ENCODE data around the gene JPH3. TPM values are rescaled to one million over a fixed set of nuclear protein-coding genes. Genes with fewer than 3 reads are reported as not detected.

Gene JPH3
- total and polyA plus RNA-seq, 4 experiments from 2014 or later: 0.09 TPM; not detected in 3

GRCh38 chr16:87734644-87735043 lies 132.3 kb downstream of the JPH3 start:
- POLR2A ChIA-PET (ENCODE audit: partially characterized antibody): no interaction called here
- intact Hi-C loops (cut with micrococcal nuclease): no loop called here
- no peak overlapping the region for H3K4me3 Mint-ChIP-seq
- H3K27ac ChIP-seq (ENCODE audit: low read depth, low read length): no peak overlapping the region
- no peaks in the 10 kb centered on the region for H3K9me3 ChIP-seq (ENCODE audit: control insufficient read depth in 1 of 2, low read length in 2 of 2)
- no peak for DNase-seq
- peak overlapping the region in 3 of 7 donors; percentile 41 to 70 (median 52) for H3K27ac Mint-ChIP-seq
- H3K27me3 ChIP-seq (ENCODE audit: insufficient read depth, low read length): no peaks in the 10 kb centered on the region
- no peaks in the 10 kb centered on the region for H3K27me3 Mint-ChIP-seq
- H3K4me3 ChIP-seq (ENCODE audit: low read length in 2 of 2): no peak overlapping the region
- peaks cover 8 to 42% of the 10 kb centered on the region in 2 donors for H3K36me3 Mint-ChIP-seq
- peaks cover 14% of the 10 kb centered on the region for H3K4me1 ChIP-seq (ENCODE audit: insufficient read depth, low read length)
- peaks cover 0 to 2% (median 0%) of the 10 kb centered on the region in 8 donors for H3K9me3 Mint-ChIP-seq
- CTCF ChIA-PET (ENCODE audit: partially characterized antibody): no interaction called here
- peaks cover 25% of the 10 kb centered on the region for H3K36me3 ChIP-seq (ENCODE audit: insufficient read depth, low read length)
- peaks cover 12 to 17% (median 14%) of the 10 kb centered on the region in 4 donors for H3K4me1 Mint-ChIP-seq

GRCh38 chr16:87735270-87736007 lies 133.1 kb downstream of the JPH3 start:
- CTCF ChIA-PET (ENCODE audit: partially characterized antibody): no interaction called here

GRCh38 chr16:87736008-87736382 lies 133.7 kb downstream of the JPH3 start:
- no peak for DNase-seq
- no peaks in the 10 kb centered on the region for H3K27me3 Mint-ChIP-seq
- no peak overlapping the region for H3K4me3 Mint-ChIP-seq
- H3K9me3 ChIP-seq (ENCODE audit: control insufficient read depth in 1 of 2, low read length in 2 of 2): no peaks in the 10 kb centered on the region
- H3K36me3 Mint-ChIP-seq: peaks cover 15 to 38% of the 10 kb centered on the region in 2 donors
- no peak overlapping the region for H3K4me3 ChIP-seq (ENCODE audit: low read length in 2 of 2)
- H3K9me3 Mint-ChIP-seq: peaks cover 0 to 2% (median 0%) of the 10 kb centered on the region in 8 donors
- H3K27ac ChIP-seq (ENCODE audit: low read depth, low read length): no peak overlapping the region
- H3K27me3 ChIP-seq (ENCODE audit: insufficient read depth, low read length): no peaks in the 10 kb centered on the region
- ChIA-PET CTCF (ENCODE audit: partially characterized antibody) (no interaction called here), POLR2A (ENCODE audit: partially characterized antibody) (no interaction called here)
- no peak overlapping the region for H3K27ac Mint-ChIP-seq
- H3K4me1 ChIP-seq (ENCODE audit: insufficient read depth, low read length): peaks cover 14% of the 10 kb centered on the region
- peaks cover 31% of the 10 kb centered on the region for H3K36me3 ChIP-seq (ENCODE audit: insufficient read depth, low read length)
- intact Hi-C loops (cut with micrococcal nuclease): no loop called here
- peaks cover 13 to 24% (median 15%) of the 10 kb centered on the region in 4 donors for H3K4me1 Mint-ChIP-seq

More at GRCh38 chr16:87735270-87736007, 133.1 kb downstream of the JPH3 start:
- H3K4me1 ChIP-seq (ENCODE audit: insufficient read depth, low read length): peaks cover 14% of the 10 kb centered on the region
- intact Hi-C loops (cut with micrococcal nuclease): no loop called here
- Mint-ChIP-seq H3K27me3 (no peaks in the 10 kb centered on the region), H3K9me3 (peaks cover 0 to 2% (median 0%) of the 10 kb centered on the region in 8 donors), H3K27ac (peak overlapping the region in 1 of 7 donors; percentile 47), H3K4me1 (peaks cover 12 to 18% (median 14%) of the 10 kb centered on the region in 4 donors), H3K4me3 (no peak overlapping the region), H3K36me3 (peaks cover 11 to 37% of the 10 kb centered on the region in 2 donors)
- POLR2A ChIA-PET (ENCODE audit: partially characterized antibody): no interaction called here
- H3K4me3 ChIP-seq (ENCODE audit: low read length in 2 of 2): no peak overlapping the region
- H3K27me3 ChIP-seq (ENCODE audit: insufficient read depth, low read length): no peaks in the 10 kb centered on the region
- DNase-seq: no peak
- no peak overlapping the region for H3K27ac ChIP-seq (ENCODE audit: low read depth, low read length)
- no peaks in the 10 kb centered on the region for H3K9me3 ChIP-seq (ENCODE audit: control insufficient read depth in 1 of 2, low read length in 2 of 2)
- H3K36me3 ChIP-seq (ENCODE audit: insufficient read depth, low read length): peaks cover 26% of the 10 kb centered on the region

- Mint-ChIP-seq H3K4me1 (peaks cover 0 to 16% (median 11%) of the 10 kb centered on the region in 4 donors), H3K4me3 (no peak overlapping the region), H3K9me3 (no peaks in the 10 kb centered on the region), H3K27me3 (no peaks in the 10 kb centered on the region), H3K36me3 (peaks cover 24 to 36% of the 10 kb centered on the region in 2 donors), H3K27ac (no peak overlapping the region)
- CTCF ChIA-PET (ENCODE audit: partially characterized antibody): no interaction called here
- POLR2A ChIA-PET (ENCODE audit: partially characterized antibody): no interaction called here
- DNase-seq: no peak
- Histone ChIP-seq H3K4me1 (ENCODE audit: insufficient read depth, low read length) (no peaks in the 10 kb centered on the region), H3K9me3 (ENCODE audit: control insufficient read depth in 1 of 2, low read length in 2 of 2) (no peaks in the 10 kb centered on the region), H3K27me3 (ENCODE audit: insufficient read depth, low read length) (no peaks in the 10 kb centered on the region), H3K27ac (ENCODE audit: low read depth, low read length) (no peak overlapping the region), H3K4me3 (ENCODE audit: low read length in 2 of 2) (no peak overlapping the region), H3K36me3 (ENCODE audit: insufficient read depth, low read length) (peaks cover 25% of the 10 kb centered on the region)
- intact Hi-C loops (cut with micrococcal nuclease): no loop called here
Observed at GRCh38 chr16:87739801-87740200, 137.5 kb downstream of the JPH3 start.

- POLR2A ChIA-PET (ENCODE audit: partially characterized antibody): no interaction called here
- Histone ChIP-seq H3K4me1 (ENCODE audit: insufficient read depth, low read length) (no peaks in the 10 kb centered on the region), H3K4me3 (ENCODE audit: low read length in 2 of 2) (no peak overlapping the region), H3K27me3 (ENCODE audit: insufficient read depth, low read length) (no peaks in the 10 kb centered on the region), H3K9me3 (ENCODE audit: control insufficient read depth in 1 of 2, low read length in 2 of 2) (no peaks in the 10 kb centered on the region), H3K27ac (ENCODE audit: low read depth, low read length) (no peak overlapping the region), H3K36me3 (ENCODE audit: insufficient read depth, low read length) (peaks cover 25% of the 10 kb centered on the region)
- intact Hi-C loops (cut with micrococcal nuclease): no loop called here
- Mint-ChIP-seq H3K27me3 (no peaks in the 10 kb centered on the region), H3K27ac (no peak overlapping the region), H3K36me3 (peaks cover 28 to 40% of the 10 kb centered on the region in 2 donors), H3K9me3 (no peaks in the 10 kb centered on the region), H3K4me3 (no peak overlapping the region), H3K4me1 (peaks cover 0 to 16% (median 12%) of the 10 kb centered on the region in 4 donors)
- DNase-seq: no peak
- CTCF ChIA-PET (ENCODE audit: partially characterized antibody): no interaction called here
Observed at GRCh38 chr16:87740441-87740840, 138.1 kb downstream of the JPH3 start.

- Mint-ChIP-seq H3K4me3 (no peak overlapping the region), H3K27ac (no peak overlapping the region), H3K36me3 (peaks cover 32 to 40% of the 10 kb centered on the region in 2 donors), H3K9me3 (no peaks in the 10 kb centered on the region), H3K27me3 (no peaks in the 10 kb centered on the region), H3K4me1 (peaks cover 0 to 16% (median 12%) of the 10 kb centered on the region in 4 donors)
- intact Hi-C loops (cut with micrococcal nuclease): no loop called here
- no peaks in the 10 kb centered on the region for H3K9me3 ChIP-seq (ENCODE audit: control insufficient read depth in 1 of 2, low read length in 2 of 2)
- H3K27me3 ChIP-seq (ENCODE audit: insufficient read depth, low read length): no peaks in the 10 kb centered on the region
- CTCF ChIA-PET (ENCODE audit: partially characterized antibody): no interaction called here
- no peaks in the 10 kb centered on the region for H3K4me1 ChIP-seq (ENCODE audit: insufficient read depth, low read length)
- no peak overlapping the region for H3K4me3 ChIP-seq (ENCODE audit: low read length in 2 of 2)
- peaks cover 24% of the 10 kb centered on the region for H3K36me3 ChIP-seq (ENCODE audit: insufficient read depth, low read length)
- no peak for DNase-seq
- POLR2A ChIA-PET (ENCODE audit: partially characterized antibody): no interaction called here
- no peak overlapping the region for H3K27ac ChIP-seq (ENCODE audit: low read depth, low read length)
Observed at GRCh38 chr16:87740909-87741424, 138.7 kb downstream of the JPH3 start.

- Histone ChIP-seq H3K4me1 (ENCODE audit: insufficient read depth, low read length) (no peaks in the 10 kb centered on the region), H3K9me3 (ENCODE audit: control insufficient read depth in 1 of 2, low read length in 2 of 2) (no peaks in the 10 kb centered on the region), H3K27me3 (ENCODE audit: insufficient read depth, low read length) (no peaks in the 10 kb centered on the region), H3K36me3 (ENCODE audit: insufficient read depth, low read length) (peaks cover 22% of the 10 kb centered on the region), H3K4me3 (ENCODE audit: low read length in 2 of 2) (no peak overlapping the region), H3K27ac (ENCODE audit: low read depth, low read length) (no peak overlapping the region)
- Mint-ChIP-seq H3K9me3 (no peaks in the 10 kb centered on the region), H3K27me3 (no peaks in the 10 kb centered on the region), H3K4me3 (no peak overlapping the region), H3K4me1 (peaks cover 0 to 16% (median 11%) of the 10 kb centered on the region in 4 donors), H3K36me3 (peaks cover 34 to 42% of the 10 kb centered on the region in 2 donors), H3K27ac (peak overlapping the region in 3 of 7 donors; percentile 7 to 75 (median 75))
- no peak for DNase-seq
- ChIA-PET POLR2A (ENCODE audit: partially characterized antibody) (no interaction called here), CTCF (ENCODE audit: partially characterized antibody) (no interaction called here)
- intact Hi-C loops (cut with micrococcal nuclease): no loop called here
Observed at GRCh38 chr16:87741700-87742415, 139.6 kb downstream of the JPH3 start.
